Measurements from ENCODE around the gene ZBTB25.

DNA sequence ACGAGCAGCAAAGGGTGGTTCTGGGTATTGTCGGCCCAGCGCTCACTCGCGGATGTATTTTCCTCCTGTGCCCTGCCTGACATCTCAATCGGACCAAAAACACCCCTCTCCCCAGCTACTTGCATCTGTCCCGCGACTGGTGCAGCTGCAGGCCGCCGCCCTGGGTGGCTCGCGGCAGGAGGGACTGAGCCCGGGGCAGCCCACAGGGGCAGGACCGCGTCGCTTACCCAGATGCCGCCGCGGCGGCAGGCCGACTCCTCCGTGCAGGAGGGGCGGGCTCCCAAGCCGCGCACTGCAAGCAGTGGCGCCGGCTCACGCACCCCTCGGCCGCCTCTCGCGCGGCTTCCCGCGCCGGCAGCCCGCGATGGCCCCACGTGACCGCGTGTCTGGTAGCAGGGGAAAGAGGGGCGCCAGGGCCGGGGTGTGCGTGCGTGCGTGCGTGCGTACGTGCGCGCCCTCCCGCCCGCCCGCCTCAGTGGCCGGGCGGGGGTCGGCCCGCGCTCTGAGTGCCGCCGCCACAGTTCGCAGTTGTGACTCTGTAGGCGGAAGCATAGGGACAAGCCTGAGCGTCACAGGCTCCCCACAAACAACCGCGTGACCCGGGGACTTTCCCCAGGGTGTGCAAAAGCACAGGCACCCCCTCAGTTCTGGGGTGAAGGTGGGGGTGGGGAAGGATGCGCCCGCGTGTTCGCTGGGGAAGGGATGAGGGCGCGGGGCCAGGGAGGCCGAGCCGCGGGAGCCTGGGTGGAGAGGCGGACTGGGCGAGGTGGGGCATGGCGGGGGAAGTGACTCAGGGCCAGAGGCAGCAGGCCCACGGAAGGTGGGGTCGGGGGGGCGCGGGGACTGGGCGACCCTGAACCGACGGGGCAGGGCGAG, at the start of gene ZBTB25:
- TF ChIP-seq CTCF (IDR thresholded peaks at IDR 0.05; ENCODE audit: low read depth, low read length) = no peak
- no peak for TF ChIP-seq EZH2phosphoT487 (IDR thresholded peaks at IDR 0.05; ENCODE audit: low read depth)

All from OCI-LY3 (cell line).